NCI-H748 (cell line): ENCODE results near the gene WRAP73.

Experiments used
- DNase-seq: peaks from one replicate; lab custom pipeline; 2025; ENCODE audit not compliant: unreplicated experiment; lab: John Stamatoyannopoulos, UW

WRAP73 gene

DNA sequence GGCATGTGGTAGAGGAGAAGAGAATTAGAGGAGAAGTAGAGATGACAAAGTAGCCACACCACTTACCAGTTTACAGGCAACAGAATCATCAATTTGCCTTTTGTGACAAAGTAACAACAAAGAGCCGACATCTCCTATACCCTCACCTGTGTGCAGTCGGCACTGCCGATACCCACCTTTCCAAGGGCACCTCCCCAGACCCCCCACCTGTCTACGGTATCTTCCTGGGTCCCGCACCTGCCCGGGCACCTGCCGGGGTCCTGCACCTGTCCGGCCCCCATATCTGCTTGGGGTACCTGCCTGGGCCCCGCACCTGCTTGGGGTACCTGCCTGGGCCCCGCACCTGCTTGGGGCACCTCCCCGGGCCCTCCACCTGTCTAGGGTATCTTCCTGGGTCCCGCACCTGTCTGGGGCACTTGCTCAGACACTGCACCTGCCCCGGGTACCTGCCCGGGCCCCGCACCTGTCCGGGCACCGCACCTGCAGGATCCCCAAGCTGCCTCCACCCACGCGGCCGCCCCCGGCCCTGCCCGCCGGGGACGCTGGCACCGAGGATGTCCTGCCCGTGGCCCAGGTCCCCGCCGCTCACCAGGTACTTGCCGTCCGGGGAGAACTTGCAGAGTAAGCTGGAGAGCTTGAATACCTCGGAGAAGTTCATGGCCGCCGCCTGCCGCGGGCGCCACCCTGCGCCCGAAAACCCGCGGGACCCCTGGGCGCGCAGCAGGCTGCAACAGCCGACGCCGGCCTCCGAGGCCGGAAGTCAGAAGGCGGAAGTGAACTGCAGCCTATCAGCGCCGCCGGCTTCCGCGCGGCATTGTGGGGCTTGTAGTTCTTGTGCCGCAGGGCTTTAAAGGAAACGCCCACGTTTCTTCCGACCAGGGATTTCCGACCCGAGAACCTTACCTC, at the start of gene WRAP73:
WRAP73 (minus strand) TSS at position 762 of the 906 bp plus-strand sequence; CDS start at position 658, 104 bp downstream.
- DNase-seq = peak; percentile 94

- DNase-seq = no peak
These were observed 49.7 kb upstream of the WRAP73 start for GRCh38 chr1:3699596-3699995.

DNA sequence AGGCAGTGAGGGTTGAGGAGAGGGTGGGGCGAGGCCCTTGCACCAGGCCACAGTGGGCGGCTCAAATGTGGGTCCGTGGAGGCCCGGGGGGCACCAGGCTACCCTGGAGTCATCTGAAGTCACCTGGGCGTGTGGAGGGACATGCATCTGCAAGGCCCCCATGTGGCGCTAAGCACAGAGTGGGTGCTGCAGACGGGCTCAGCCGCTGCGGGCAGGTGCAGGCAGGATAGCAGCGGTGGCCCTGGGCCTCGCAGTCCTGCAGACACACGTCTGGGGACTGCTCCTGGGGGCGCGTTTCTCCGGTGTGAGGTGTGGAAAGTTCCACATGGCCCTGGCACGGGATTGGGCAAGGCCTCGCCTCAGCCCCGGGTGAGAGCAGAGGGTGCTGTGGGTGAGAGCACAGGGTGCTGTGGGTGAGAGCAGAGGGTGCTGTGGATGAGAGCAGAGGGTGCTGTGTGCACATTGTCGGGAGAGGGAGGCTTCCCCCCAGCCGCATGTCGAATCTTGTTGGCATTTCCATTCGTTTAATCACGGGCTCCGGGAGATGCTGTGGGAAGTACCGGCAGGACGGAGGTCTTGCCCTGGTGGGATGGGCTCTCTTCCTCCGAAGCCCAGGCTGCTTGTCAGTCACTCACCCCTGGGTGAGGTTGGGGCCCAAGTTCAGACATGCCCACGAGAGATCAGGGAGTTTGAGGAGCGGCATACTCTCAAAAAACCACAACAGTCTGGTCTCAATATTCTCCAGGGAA, 48.9 kb upstream of the WRAP73 start:
- DNase-seq = peak; percentile 72

GRCh38 chr1:3697810-3698209, 47.9 kb upstream of the WRAP73 start:
- DNase-seq = peak; percentile 94

- no peak for DNase-seq
These were observed 47.2 kb upstream of the WRAP73 start for GRCh38 chr1:3697104-3697503.

GRCh38 chr1:3696689-3697088, 46.8 kb upstream of the WRAP73 start:
- DNase-seq = peak; percentile 9

DNA sequence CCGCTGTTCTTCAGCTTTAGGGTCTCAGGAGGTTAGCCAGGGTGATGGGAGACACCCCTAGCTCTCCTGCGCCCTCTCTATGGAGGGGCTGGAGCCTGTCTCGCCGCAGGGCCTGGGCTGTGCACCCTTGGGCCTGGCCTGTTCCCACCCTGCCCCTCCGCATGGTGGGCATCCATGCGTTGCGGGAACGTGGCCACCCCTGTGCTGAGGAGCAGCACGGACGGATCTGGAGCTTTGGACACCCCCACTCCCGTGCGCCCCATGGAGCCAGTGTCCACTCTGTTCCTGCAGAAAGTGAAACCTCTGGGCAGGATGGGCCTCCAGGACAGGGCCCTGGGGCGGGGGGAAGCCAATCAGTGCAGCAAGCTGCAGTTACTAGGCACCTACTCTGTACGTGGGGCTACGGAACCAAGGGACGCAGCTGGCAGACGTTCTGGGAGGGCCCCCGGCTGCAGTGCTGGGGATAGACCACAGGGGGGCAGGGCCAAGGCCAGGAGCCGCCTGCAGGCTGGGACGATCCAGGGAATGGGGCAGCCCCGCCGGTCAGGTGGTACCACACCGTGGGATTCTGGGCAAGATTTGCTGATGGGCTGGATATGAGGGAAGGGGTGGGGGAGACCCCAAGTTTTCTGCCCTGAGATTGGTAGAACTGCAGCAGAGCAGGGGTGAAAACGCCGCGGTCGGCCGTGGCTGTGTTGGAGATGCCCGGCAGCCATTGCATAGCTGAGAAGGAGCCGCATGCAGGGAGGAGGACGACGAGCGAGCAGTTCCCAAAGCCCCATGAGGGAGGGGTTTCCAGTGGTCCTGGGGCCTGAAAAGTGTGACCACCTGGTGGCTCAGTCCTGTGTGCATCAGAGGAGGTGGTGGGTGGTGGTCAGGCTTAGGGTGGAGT, 45.7 kb upstream of the WRAP73 start:
- DNase-seq = peak; percentile 15

GRCh38 chr1:3693321-3693720, 43.4 kb upstream of the WRAP73 start:
- DNase-seq = no peak

DNA sequence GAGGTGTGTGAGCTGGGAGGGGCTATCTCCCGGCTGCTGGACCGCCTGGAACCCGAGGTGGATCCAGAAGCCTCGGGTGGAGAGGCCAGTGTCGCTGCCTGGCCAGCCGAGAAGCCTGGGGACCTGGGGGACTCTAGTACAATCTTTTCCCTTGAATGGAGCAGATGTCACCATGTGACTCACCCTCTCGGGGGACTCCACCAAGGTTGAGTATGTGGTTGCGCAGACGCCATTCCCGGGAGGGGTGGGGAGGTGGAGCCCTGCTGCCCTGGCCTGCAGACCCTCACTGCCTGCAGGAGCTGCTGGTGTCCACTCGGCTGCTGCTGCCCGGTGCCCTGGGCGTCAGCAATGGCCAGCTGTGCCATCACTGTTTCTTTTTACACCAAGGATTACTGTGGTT, 42.7 kb upstream of the WRAP73 start:
- DNase-seq = no peak

DNA sequence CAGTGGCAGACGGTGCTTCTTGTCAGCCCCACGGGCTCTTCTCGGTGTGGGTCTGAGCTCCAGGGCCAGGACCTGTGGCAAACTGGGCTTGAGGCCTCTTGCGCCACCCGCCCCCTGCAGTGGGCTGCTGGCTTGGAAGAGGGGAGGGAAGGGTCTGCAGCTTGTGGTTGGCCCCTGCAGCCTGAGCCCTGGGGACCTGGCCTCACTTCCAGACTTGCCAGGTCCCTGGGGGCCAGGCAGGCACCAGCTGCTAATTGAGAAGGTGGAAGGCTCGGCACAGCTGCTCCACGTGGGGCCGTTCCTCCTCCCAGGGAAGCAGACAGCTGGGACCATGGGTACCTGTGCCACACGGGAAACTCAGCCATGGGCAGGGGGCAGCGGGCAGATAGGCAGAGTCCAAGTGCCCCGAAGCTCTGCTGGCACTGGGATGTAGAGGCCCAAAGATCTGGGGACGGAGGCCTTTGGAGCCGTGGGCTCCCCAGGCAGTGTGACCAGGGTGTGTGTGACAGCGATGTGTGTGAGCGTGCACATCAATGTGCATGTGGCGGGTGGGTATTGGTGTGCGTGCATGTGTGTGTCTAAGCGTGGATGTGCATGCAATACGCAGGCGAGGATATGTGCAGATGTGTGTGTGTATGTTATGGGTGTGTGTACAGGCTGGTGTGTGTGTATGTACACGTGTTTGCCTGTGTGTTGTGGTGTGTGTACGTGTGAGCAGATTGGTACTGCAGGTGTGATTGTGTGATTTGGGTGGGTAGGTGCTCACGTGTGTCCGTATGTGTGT, 41.7 kb upstream of the WRAP73 start:
- DNase-seq = no peak

- DNase-seq = peak; percentile 20
These were observed 40.6 kb upstream of the WRAP73 start for GRCh38 chr1:3690282-3691065.

DNA sequence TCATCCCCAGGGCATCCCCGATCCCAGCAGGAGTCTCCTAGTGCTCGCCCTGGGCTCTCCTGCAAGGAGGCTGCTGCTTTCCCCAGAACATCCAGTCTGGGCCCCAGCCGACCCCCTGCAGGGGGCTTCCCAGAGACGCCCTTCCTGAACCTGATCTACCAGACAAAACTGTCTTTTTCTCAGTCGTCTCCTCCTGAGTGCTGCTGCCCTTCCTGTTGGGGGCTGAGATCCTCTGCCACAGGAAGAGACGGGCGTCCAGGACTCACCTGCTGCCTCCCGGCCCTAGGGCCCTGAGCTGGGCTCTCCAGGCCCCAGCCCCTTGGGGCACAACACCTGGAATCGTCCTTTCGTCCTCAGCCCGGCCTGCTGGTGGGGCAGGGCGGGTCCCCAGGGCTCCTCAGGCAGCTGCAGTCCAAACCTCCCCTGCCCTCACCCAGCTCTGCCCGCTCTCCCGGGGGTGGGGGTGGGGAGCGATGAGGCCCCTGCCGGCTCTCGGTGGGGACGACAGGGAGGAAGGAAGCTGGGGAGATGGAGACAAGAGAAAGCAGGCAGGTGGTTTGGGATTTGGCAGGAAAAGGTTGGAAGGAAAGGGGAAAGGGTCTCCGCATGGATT, 39.3 kb upstream of the WRAP73 start:
- no peak for DNase-seq

DNA sequence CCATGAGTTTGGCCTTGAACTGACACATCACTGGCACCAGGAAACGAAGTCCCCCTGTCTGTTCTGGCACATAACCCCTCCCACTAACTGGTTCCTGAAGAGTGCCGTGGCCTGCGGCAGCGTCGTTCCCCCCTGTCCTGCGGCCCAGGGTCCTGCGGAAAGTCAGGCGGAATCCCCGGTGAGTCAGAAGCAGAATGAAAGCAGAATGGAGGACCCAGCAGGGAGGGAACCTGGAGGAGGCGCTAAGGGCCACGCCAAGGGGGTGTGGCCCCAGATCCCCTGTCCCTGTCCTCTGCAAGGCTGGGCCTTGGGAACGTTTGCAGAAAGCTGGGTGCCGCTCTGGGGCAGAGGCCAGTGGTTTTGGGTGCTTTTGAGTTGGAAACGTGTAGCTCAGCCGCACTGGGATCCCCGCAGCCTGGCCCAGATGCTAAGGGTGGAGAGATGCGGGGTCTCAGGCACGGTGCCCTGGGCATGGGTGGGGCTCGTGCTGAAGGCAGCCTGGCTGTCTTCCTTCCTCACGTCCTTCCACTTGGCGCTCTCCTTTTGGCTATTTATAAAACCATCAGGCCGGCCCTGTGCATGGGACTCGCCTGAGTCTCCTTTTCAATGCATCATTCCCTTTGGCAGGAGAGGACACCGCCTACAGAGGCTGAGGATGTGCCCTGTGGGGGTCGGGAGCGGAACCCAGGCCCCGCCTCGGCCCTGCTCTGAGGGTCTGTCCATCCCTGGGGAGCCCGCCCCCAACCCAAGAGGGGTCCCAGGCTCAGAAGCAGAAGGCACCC, 38.6 kb upstream of the WRAP73 start:
- DNase-seq = no peak

GRCh38 chr1:3687504-3687903, 37.6 kb upstream of the WRAP73 start:
- peak; percentile 6 for DNase-seq

- DNase-seq = no peak
These were observed 36.0 kb upstream of the WRAP73 start for GRCh38 chr1:3685906-3686305.

DNA sequence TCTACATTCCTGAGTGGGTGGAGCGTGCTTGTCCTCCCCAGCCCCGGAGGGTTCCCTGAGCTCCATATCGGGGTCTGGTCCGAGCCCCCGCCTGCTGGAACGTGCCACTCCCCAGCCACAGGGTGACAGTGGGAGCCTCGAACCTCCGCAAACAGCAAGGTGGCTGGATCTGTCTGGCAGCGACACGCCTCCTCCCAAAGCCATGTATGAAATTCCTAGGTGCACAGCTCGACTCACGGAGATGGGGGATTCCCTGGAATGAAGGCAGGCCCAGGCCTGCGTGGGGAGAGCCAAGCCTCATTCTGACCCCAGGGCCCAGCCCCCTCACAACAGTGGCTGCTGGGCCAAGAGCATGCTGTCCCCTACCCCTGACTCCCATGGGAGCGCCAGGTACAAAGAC, 35.3 kb upstream of the WRAP73 start:
- DNase-seq = no peak

- DNase-seq = no peak
These were observed 34.1 kb upstream of the WRAP73 start for GRCh38 chr1:3683992-3684391.

GRCh38 chr1:3683197-3683596, 33.3 kb upstream of the WRAP73 start:
- DNase-seq = no peak
